ENCODE data around the gene TSPAN18. TPM values are rescaled to one million over a fixed set of nuclear protein-coding genes. Genes with fewer than 3 reads are reported as not detected.
A peak's percentile ranks its signal among the peaks of the same experiment; 100 is the strongest.

The TSPAN18 gene
- total and polyA plus RNA-seq, 8 donors: 27.2 to 85.8 (median 63.7) TPM

GRCh38 chr11:44741976-44742375, 15.2 kb downstream of the TSPAN18 start:
- H3K27ac ChIP-seq: no peak overlapping the region
- peaks cover 0 to 7% of the 10 kb centered on the region in 2 donors for H3K4me1 ChIP-seq
- H3K9me3 ChIP-seq: no peaks in the 10 kb centered on the region
- ATAC-seq (no peak), DNase-seq (no peak)
- intact Hi-C loops (cut with DNase I): no loop called here
- H3K4me3 ChIP-seq: no peak overlapping the region
- H3K36me3 ChIP-seq: no peaks in the 10 kb centered on the region
- TF ChIP-seq, protein P1, sequence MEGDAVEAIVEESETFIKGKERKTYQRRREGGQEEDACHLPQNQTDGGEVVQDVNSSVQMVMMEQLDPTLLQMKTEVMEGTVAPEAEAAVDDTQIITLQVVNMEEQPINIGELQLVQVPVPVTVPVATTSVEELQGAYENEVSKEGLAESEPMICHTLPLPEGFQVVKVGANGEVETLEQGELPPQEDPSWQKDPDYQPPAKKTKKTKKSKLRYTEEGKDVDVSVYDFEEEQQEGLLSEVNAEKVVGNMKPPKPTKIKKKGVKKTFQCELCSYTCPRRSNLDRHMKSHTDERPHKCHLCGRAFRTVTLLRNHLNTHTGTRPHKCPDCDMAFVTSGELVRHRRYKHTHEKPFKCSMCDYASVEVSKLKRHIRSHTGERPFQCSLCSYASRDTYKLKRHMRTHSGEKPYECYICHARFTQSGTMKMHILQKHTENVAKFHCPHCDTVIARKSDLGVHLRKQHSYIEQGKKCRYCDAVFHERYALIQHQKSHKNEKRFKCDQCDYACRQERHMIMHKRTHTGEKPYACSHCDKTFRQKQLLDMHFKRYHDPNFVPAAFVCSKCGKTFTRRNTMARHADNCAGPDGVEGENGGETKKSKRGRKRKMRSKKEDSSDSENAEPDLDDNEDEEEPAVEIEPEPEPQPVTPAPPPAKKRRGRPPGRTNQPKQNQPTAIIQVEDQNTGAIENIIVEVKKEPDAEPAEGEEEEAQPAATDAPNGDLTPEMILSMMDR (IDR thresholded peaks at IDR 0.05): no peak
- peaks cover 0 to 9% of the 10 kb centered on the region in 2 donors for H3K27me3 ChIP-seq

DNA sequence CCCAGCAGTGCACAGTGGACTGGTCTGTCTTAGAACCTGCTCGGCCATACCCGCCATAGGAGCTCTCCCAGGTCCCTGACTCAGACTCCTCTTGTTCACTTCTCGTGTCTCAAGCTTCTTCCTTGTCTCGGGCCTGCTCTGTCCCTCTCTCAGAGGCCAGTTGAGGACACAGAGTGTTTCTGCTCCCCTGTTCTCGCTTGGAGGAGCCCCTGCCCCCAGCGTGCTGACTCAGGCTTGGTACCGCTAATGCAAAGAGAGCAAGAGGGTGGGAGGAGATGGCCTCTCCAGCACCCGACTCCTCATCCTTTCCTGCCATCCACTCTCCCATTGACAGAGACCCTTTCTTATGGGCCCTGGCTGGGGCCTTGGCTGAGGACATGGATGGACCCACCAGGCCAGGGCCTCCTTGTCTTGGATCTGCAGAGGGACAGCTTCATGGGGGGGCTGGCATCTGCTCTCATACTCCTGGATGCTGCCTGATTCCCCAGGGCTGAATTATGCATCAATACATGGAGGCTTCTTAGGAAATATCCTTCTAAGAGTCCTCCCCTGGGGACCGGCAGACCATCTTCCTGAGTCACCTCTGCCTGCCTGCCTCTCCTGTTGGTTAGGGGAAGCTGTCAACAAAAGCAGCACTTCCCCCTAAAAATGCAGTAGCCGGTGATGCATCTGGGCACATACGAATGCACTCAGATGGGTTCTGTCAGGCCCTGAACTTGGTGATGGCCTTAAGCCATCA, 15.9 kb downstream of the TSPAN18 start:
- TF ChIP-seq, protein P1 (IDR thresholded peaks at IDR 0.05): no peak
- Histone ChIP-seq H3K4me1 (peaks cover 0 to 4% of the 10 kb centered on the region in 2 donors), H3K27me3 (peaks cover 0 to 9% of the 10 kb centered on the region in 2 donors), H3K9me3 (no peaks in the 10 kb centered on the region), H3K27ac (no peak overlapping the region), H3K4me3 (no peak overlapping the region), H3K36me3 (no peaks in the 10 kb centered on the region)
- intact Hi-C loops (cut with DNase I): no loop called here
- ATAC-seq (no peak), DNase-seq (no peak)

DNA sequence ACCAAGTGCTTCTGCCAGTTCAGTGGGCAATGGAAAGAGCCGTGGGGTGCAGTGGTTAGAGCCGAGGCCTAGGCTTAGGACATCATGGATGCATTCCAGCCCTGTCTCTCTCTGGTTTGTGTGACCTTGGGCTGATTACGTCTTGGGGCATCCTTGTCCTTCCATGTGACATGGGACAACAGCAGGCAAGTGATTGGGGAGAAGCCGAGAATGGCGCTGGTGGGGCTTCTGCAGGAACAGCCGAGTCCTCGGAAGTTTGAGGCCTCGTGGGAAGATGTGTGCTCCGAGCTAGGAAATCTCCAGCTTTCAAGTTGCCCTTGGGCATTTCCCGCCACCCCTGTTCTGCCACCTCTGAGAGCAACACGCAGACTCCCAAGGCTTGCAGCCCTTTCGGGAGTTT, 16.6 kb downstream of the TSPAN18 start:
- Histone ChIP-seq H3K36me3 (no peaks in the 10 kb centered on the region), H3K27ac (no peak overlapping the region), H3K27me3 (peaks cover 0 to 9% of the 10 kb centered on the region in 2 donors), H3K9me3 (no peaks in the 10 kb centered on the region), H3K4me3 (no peak overlapping the region), H3K4me1 (peaks cover 0 to 4% of the 10 kb centered on the region in 2 donors)
- ATAC-seq (no peak), DNase-seq (no peak)
- intact Hi-C loops (cut with DNase I): no loop called here
- TF ChIP-seq, protein P1 (IDR thresholded peaks at IDR 0.05): no peak

DNA sequence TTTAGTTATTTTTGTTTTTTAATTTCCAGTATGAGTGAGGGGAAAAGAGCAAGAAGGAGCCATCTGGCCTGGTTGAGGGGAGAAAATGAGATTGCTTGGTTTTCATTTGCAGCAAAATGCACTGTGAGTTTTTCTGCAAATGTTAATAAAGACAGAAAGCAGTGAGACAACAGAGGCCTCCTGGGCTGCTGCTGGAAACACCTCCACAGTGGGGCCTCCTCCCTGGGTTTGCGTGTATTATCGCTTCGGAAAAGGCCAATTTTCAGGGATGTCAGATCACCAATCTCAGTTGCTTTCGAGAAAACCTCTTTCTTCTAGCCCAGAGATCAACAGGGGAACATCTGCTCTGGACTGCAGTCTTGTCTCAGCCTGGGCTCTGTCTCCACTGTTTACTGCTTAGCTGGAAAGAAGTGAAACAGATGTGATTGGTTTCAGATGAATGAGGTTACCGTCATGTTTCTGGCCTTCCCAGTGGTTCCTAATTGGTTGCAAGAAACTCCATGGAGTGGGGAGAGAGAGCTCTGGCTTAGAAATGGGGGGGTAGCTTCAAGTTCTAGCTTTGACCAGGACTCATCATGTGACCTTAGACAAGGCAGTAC, 17.3 kb downstream of the TSPAN18 start:
- peaks cover 0 to 9% of the 10 kb centered on the region in 2 donors for H3K27me3 ChIP-seq
- no peak overlapping the region for H3K27ac ChIP-seq
- peak in 1 of 4 donors; percentile 59 for DNase-seq
- H3K4me1 ChIP-seq: peaks cover 0 to 4% of the 10 kb centered on the region in 2 donors
- H3K36me3 ChIP-seq: no peaks in the 10 kb centered on the region
- TF ChIP-seq, protein P1 (IDR thresholded peaks at IDR 0.05): no peak
- H3K4me3 ChIP-seq: no peak overlapping the region
- H3K9me3 ChIP-seq: no peaks in the 10 kb centered on the region
- ATAC-seq: peak; percentile 34
- intact Hi-C loops (cut with DNase I): no loop called here

DNA sequence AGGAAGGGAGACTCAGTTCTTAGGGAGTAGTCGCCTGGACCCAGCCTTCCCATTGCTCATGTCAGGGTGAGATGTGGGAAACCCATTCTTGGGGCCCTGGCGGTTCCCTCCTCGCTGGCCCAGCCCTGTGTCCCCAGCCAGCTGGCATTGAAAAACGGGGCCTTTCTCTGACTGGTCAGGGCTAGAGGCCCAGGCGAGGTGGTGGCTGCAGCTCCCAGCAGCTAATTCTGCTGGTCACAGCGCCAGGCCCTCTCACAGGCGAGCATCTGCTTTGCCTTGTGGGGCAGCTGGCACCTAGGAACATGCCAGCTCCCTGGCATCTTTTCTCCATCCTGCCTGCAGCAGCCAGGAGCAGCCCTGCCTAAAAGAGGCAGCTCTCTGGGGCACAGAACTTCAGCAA, 20.1 kb downstream of the TSPAN18 start:
- Histone ChIP-seq H3K9me3 (no peaks in the 10 kb centered on the region), H3K36me3 (no peaks in the 10 kb centered on the region), H3K27me3 (no peaks in the 10 kb centered on the region), H3K4me1 (peaks cover 0 to under 1% of the 10 kb centered on the region in 2 donors), H3K4me3 (no peak overlapping the region), H3K27ac (no peak overlapping the region)
- TF ChIP-seq, protein P1 (IDR thresholded peaks at IDR 0.05): no peak
- intact Hi-C loops (cut with DNase I): no loop called here
- no peak for DNase-seq
- ATAC-seq: no peak
